Trophoblast cell (in vitro differentiated cells and primary cell): ENCODE results near the gene CASP9. TPM values are rescaled to one million over a fixed set of nuclear protein-coding genes. Genes with fewer than 3 reads are reported as not detected.

Source experiments
- DNase-seq, 2 donors: peaks; one replicate each; pipeline ENCODE4 v3.0.0-alpha.2; 2016
- H2AFZ ChIP-seq: 2 replicates; pipeline ENCODE4 v1.6.1; 2013; ENCODE audit warnings: low read length, moderate library complexity, mild to moderate bottlenecking; ENCODE audit not compliant: insufficient read depth, poor library complexity
- H2AK5ac ChIP-seq: 2 replicates; pipeline ENCODE4 v1.6.1; 2013; ENCODE audit warnings: mild to moderate bottlenecking, low read length
- H2BK120ac ChIP-seq: 2 replicates; pipeline ENCODE4 v1.6.1; 2013; ENCODE audit warnings: low read length, mild to moderate bottlenecking, moderate library complexity; ENCODE audit not compliant: insufficient read depth, poor library complexity
- H2BK12ac ChIP-seq: 2 replicates; pipeline ENCODE4 v1.6.1; 2013; ENCODE audit warnings: mild to moderate bottlenecking, low read length, moderate library complexity
- H2BK5ac ChIP-seq: 2 replicates; pipeline ENCODE4 v1.6.1; 2013; ENCODE audit warnings: low read length, low read depth, moderate library complexity, mild to moderate bottlenecking; ENCODE audit not compliant: poor library complexity
- H3K14ac ChIP-seq: 2 replicates; pipeline ENCODE4 v1.6.1; 2013; ENCODE audit warnings: mild to moderate bottlenecking, low read length
- H3K18ac ChIP-seq: 2 replicates; pipeline ENCODE4 v1.6.1; 2013; ENCODE audit warnings: mild to moderate bottlenecking, low read length
- H3K23ac ChIP-seq: 2 replicates; pipeline ENCODE4 v1.6.1; 2013; ENCODE audit warnings: low read length
- H3K27ac ChIP-seq: 2 replicates; pipeline ENCODE4 v1.5.1; 2013; ENCODE audit warnings: low read depth, mild to moderate bottlenecking, inconsistent platforms, low read length, moderate library complexity
- H3K27me3 ChIP-seq: 2 replicates; pipeline ENCODE4 v1.6.1; 2013; ENCODE audit warnings: inconsistent platforms, mild to moderate bottlenecking, low read length, moderate library complexity; ENCODE audit not compliant: insufficient read depth
- H3K36me3 ChIP-seq, 2 experiments: 1 replicate in 1 of 2; 2 replicates in 1 of 2; pipeline ENCODE4 v1.6.1; 2013; ENCODE audit warnings: low read length in 2 of 2, mild to moderate bottlenecking in 2 of 2, moderate library complexity in 1 of 2; ENCODE audit not compliant: insufficient read depth in 2 of 2, control insufficient read depth in 1 of 2
- H3K4ac ChIP-seq: 2 replicates; pipeline ENCODE4 v1.6.1; 2013; ENCODE audit warnings: low read depth, mild to moderate bottlenecking, low read length, moderate library complexity
- H3K4me1 ChIP-seq, 2 experiments: 1 replicate in 1 of 2; 2 replicates in 1 of 2; pipeline ENCODE4 v1.6.1; 2013; ENCODE audit warnings: low read length in 2 of 2, mild to moderate bottlenecking in 2 of 2, moderate library complexity in 1 of 2; ENCODE audit not compliant: insufficient read depth in 2 of 2, control insufficient read depth in 1 of 2
- H3K4me2 ChIP-seq: 2 replicates; pipeline ENCODE4 v1.6.1; 2013; ENCODE audit warnings: inconsistent platforms, mild to moderate bottlenecking, low read length, moderate library complexity
- H3K4me3 ChIP-seq: 2 replicates; pipeline ENCODE4 v1.5.1; 2013; ENCODE audit warnings: mild to moderate bottlenecking, low read depth, low read length, inconsistent platforms
- H3K79me1 ChIP-seq: one replicate; pipeline ENCODE4 v1.6.1; 2013; ENCODE audit warnings: low read length
- H3K79me2 ChIP-seq: 2 replicates; pipeline ENCODE4 v1.6.1; 2013; ENCODE audit warnings: low read length, mild to moderate bottlenecking; ENCODE audit not compliant: control insufficient read depth, insufficient read depth, poor library complexity
- H3K9ac ChIP-seq: 2 replicates; pipeline ENCODE4 v1.6.1; 2013; ENCODE audit warnings: mild to moderate bottlenecking, low read length
- H3K9me3 ChIP-seq: 2 replicates; pipeline ENCODE4 v1.6.1; 2013; ENCODE audit warnings: low read depth, mild to moderate bottlenecking, control low read depth, inconsistent platforms, low read length; ENCODE audit not compliant: insufficient read depth
- H4K12ac ChIP-seq: 2 replicates; pipeline ENCODE4 v1.6.1; 2013; ENCODE audit warnings: low read depth, mild to moderate bottlenecking, low read length, moderate library complexity
- H4K8ac ChIP-seq: 2 replicates; pipeline ENCODE4 v1.6.1; 2013; ENCODE audit warnings: low read depth, mild to moderate bottlenecking, low read length, moderate library complexity
- H4K91ac ChIP-seq: one replicate; pipeline ENCODE4 v1.6.1; 2013; ENCODE audit warnings: low read depth, mild to moderate bottlenecking, low read length, moderate library complexity
- WGBS: extraction: QIAGEN DNeasy Blood & Tissue Kit; methylation state at CpG from one replicate; pipeline ENCODE4 v1.1.7; 2013; ENCODE audit warnings: missing lambda C conversion rate; ENCODE audit not compliant: insufficient read length, insufficient coverage; ENCODE audit errors: extremely low coverage; 5-methylcytosine and 5-hydroxymethylcytosine counted together
- polyA plus RNA-seq: library from polyadenylated mRNA; stranded (reverse); fragments of 200-250 nt; gene quantifications from 2 replicates; pipeline ENCODE4 v1.2.3, GENCODE V29; 2013

Gene CASP9
- 8.5 and 8.6 TPM in 2 replicates for polyA plus RNA-seq

DNA sequence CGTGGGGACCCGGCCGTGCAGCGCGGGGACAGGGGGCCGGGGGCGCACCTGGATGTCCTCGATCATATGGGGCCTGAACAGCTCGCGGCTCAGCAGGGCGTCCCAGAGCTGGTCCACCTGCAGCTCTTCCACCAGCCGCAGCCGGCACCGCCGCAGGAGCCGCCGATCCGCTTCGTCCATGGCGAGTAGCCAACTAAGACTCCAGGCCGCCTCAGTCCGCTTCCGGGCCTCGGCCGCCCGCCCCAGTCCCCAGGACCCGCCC lies at the start of gene CASP9:
Gene CASP9, minus strand, starts transcription at position 195 of the 262 bp plus-strand sequence. Its CDS starts 15 bp downstream, at position 180.
- no peak for DNase-seq
- Histone ChIP-seq H3K4me3 (peak within 1 kb of the TSS; percentile 97), H4K8ac (peak within 1 kb of the TSS; percentile 81), H4K91ac (peak within 1 kb of the TSS; percentile 85), H2AK5ac (no peak within 1 kb of the TSS), H3K4me2 (peak within 1 kb of the TSS; percentile 91), H2AFZ (peak within 1 kb of the TSS; percentile 74), H3K18ac (peak within 1 kb of the TSS; percentile 85), H2BK12ac (peak within 1 kb of the TSS; percentile 50), H3K9ac (peak within 1 kb of the TSS; percentile 75), H3K79me2 (peaks cover 3% of the 10 kb centered on the region), H2BK5ac (peak within 1 kb of the TSS; percentile 78), H2BK120ac (peak within 1 kb of the TSS; percentile 78), H3K4ac (peak within 1 kb of the TSS; percentile 41), H3K14ac (peak within 1 kb of the TSS; percentile 87), H3K27ac (peak within 1 kb of the TSS; percentile 87), H3K36me3 (no peaks in the 10 kb centered on the region), H3K23ac (no peak within 1 kb of the TSS), H3K4me1 (peaks cover 5 to 6% of the 10 kb centered on the region in 2 experiments), H3K9me3 (no peaks in the 10 kb centered on the region), H3K79me1 (peaks cover 11% of the 10 kb centered on the region), H3K27me3 (no peaks in the 10 kb centered on the region), H4K12ac (peak within 1 kb of the TSS; percentile 47)
- WGBS, result no CpG with 5 or more reads among the region's 27 CpGs

DNA sequence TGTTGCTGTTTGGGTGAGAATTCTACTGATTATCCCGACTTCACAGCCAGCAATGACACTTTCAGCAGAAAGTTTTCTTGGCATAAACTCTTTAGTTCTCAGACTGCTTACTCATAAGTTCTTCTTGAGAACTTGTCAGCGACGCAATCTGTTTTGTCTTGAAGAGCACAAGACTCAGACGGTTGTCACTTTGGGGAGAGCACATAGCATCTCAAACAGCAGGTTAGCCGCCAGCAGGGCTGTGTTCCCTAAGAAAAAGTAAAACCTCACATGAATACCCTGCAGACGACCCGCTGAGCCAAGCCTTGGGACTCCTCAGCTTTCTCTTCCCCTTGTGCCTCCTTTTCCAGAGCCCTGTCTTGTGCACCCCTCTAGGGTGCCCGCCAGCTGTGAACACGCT lies 49.5 kb upstream of the CASP9 start:
- Histone ChIP-seq H3K4ac (no peak overlapping the region), H3K79me2 (no peaks in the 10 kb centered on the region), H3K23ac (no peak overlapping the region), H3K27me3 (no peaks in the 10 kb centered on the region), H3K14ac (no peak overlapping the region), H3K4me1 (no peaks in the 10 kb centered on the region), H2AFZ (no peak overlapping the region), H4K91ac (no peak overlapping the region), H3K36me3 (peaks cover 3 to 11% of the 10 kb centered on the region in 2 experiments), H2BK5ac (no peak overlapping the region), H3K79me1 (no peaks in the 10 kb centered on the region), H2BK120ac (no peak overlapping the region), H3K9me3 (no peaks in the 10 kb centered on the region), H3K18ac (no peak overlapping the region), H4K12ac (no peak overlapping the region), H2AK5ac (no peak overlapping the region), H3K9ac (no peak overlapping the region), H4K8ac (no peak overlapping the region), H3K27ac (no peak overlapping the region), H3K4me3 (no peak overlapping the region), H3K4me2 (no peak overlapping the region), H2BK12ac (no peak overlapping the region)
- whole genome bisulfite sequencing, result no CpG with 5 or more reads among the region's 9 CpGs
- no peak for DNase-seq

GRCh38 chr1:15571266-15571665 lies 47.3 kb upstream of the CASP9 start:
- no peaks in the 10 kb centered on the region for H3K79me1 ChIP-seq
- no peak overlapping the region for H3K9ac ChIP-seq
- H3K36me3 ChIP-seq, result peaks cover 12 to 28% of the 10 kb centered on the region in 2 experiments
- no peak overlapping the region for H4K12ac ChIP-seq
- DNase-seq, result no peak
- no peak overlapping the region for H3K18ac ChIP-seq
- no peak overlapping the region for H2AK5ac ChIP-seq
- H3K23ac ChIP-seq, result no peak overlapping the region
- no peak overlapping the region for H3K4ac ChIP-seq
- no peaks in the 10 kb centered on the region for H3K9me3 ChIP-seq
- no peak overlapping the region for H3K4me3 ChIP-seq
- H3K14ac ChIP-seq, result no peak overlapping the region
- no peak overlapping the region for H3K27ac ChIP-seq
- no peak overlapping the region for H4K8ac ChIP-seq
- H3K4me1 ChIP-seq, result no peaks in the 10 kb centered on the region
- H2AFZ ChIP-seq, result no peak overlapping the region
- H3K4me2 ChIP-seq, result no peak overlapping the region
- no peak overlapping the region for H2BK120ac ChIP-seq
- H3K79me2 ChIP-seq, result no peaks in the 10 kb centered on the region
- H4K91ac ChIP-seq, result no peak overlapping the region
- H3K27me3 ChIP-seq, result no peaks in the 10 kb centered on the region
- H2BK12ac ChIP-seq, result no peak overlapping the region
- H2BK5ac ChIP-seq, result no peak overlapping the region

DNA sequence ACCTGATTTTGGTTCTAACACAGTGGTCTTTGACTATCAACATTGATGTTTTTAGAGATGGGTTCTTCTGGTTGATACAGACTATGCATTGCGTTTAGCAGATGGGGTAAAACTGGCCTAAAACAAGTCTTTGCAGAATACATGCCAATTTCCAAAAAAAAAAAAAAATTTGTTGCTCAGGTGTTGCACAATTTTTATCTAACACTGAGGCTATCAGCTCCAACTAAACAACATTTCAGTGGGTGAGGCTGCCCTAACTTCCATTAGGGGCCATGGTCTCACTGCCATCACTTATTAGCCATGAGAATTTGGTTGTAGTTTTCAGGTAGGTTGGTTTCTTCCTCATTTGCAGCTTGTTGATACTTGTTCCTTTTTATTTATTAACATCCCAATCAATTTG lies 46.8 kb upstream of the CASP9 start:
- Histone ChIP-seq H3K23ac (no peak overlapping the region), H3K4ac (no peak overlapping the region), H3K79me2 (no peaks in the 10 kb centered on the region), H4K91ac (no peak overlapping the region), H3K4me3 (no peak overlapping the region), H2BK120ac (no peak overlapping the region), H3K36me3 (peaks cover 15 to 32% of the 10 kb centered on the region in 2 experiments), H3K27me3 (no peaks in the 10 kb centered on the region), H2AFZ (no peak overlapping the region), H3K18ac (no peak overlapping the region), H3K4me2 (no peak overlapping the region), H3K4me1 (no peaks in the 10 kb centered on the region), H3K9me3 (no peaks in the 10 kb centered on the region), H4K12ac (no peak overlapping the region), H4K8ac (no peak overlapping the region), H2BK12ac (no peak overlapping the region), H2BK5ac (no peak overlapping the region), H2AK5ac (no peak overlapping the region), H3K9ac (no peak overlapping the region), H3K27ac (no peak overlapping the region), H3K79me1 (no peaks in the 10 kb centered on the region), H3K14ac (no peak overlapping the region)
- DNase-seq, result no peak
- no CpG with 5 or more reads among the region's 1 CpG for WGBS
